ENCODE data around the gene SF3A1. TPM values are rescaled to one million over a fixed set of nuclear protein-coding genes. Genes with fewer than 3 reads are reported as not detected.

Gene SF3A1
- total RNA-seq, 1 experiment from 2014 or later, result 230 TPM

DNA sequence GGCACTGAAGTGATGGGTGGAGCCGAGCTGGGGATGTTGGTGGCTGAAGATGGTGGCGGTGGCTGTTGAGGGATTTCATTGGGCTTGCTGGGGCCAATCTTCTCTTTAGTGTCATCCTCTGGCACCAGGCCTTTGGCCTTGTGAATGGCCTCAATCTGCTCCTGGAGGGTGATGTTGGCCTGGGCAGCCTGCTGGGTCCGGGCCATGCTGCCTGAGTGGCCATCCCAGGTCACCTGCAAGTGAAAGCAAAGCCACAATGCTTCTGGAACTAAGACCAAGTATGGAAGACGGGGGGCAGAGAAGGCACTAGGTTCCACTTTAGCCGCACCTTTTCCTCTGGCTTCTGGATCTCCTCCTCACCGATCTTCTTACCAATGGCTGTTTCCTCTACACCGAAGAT lies 17.9 kb downstream of the SF3A1 start:
- no peak overlapping the region for H3K27ac ChIP-seq (ENCODE audit: low read depth, low read length)
- H3K9me2 ChIP-seq (ENCODE audit: insufficient read depth), result no peaks in the 10 kb centered on the region
- POLR2A ChIA-PET, result no interaction called here
- no peaks in the 10 kb centered on the region; the same call in none of the 2 replicates for H3K79me2 ChIP-seq (ENCODE audit: insufficient read depth, low read length)
- intact Hi-C loops (cut with micrococcal nuclease), result no loop called here
- no peaks in the 10 kb centered on the region for H3K27me3 ChIP-seq (ENCODE audit: insufficient read depth, low read length)
- no peak for DNase-seq (ENCODE audit: low read depth, low spot score)
- no peaks in the 10 kb centered on the region for H3K4me1 ChIP-seq (ENCODE audit: control insufficient read depth in 1 of 2, insufficient read depth in 2 of 2, low read length in 2 of 2)
- no peak for ATAC-seq
- H3K4me3 ChIP-seq (replicated peaks in 1 of 2; ENCODE audit: low read depth in 1 of 2, low read length in 2 of 2), result no peak overlapping the region
- CTCF ChIA-PET, result no interaction called here
- RAD21 ChIA-PET (ENCODE audit: low non-redundant PET in 1 of 2, low total read pairs in 2 of 2, uncharacterized antibody in 2 of 2, unreplicated experiment in 2 of 2), result no interaction called here
- H3K9ac ChIP-seq (ENCODE audit: low read length), result no peak overlapping the region
- BruUV-seq (replicated peaks), result no TSS peak
- no peak overlapping the region for H3K4me2 ChIP-seq (ENCODE audit: low read length)
- no peaks in the 10 kb centered on the region for H3K9me3 ChIP-seq (ENCODE audit: control insufficient read depth in 1 of 2, insufficient read depth in 1 of 2, low read depth in 1 of 2, low read length in 2 of 2)
- TF ChIP-seq CBX3 (IDR thresholded peaks at IDR 0.05; ENCODE audit: low read depth) (no peak), RAD21 (IDR thresholded peaks at IDR 0.05; ENCODE audit: low read depth) (no peak), POLR2A (IDR thresholded peaks at IDR 0.05; ENCODE audit: borderline replicate concordance, extremely low read depth, insufficient read depth, insufficient read length) (no peak), TCF7L2 (IDR thresholded peaks at IDR 0.05; ENCODE audit: borderline replicate concordance, extremely low read depth, insufficient read depth, insufficient read length) (no peak), YY1 (IDR thresholded peaks at IDR 0.05; ENCODE audit: extremely low read depth, insufficient replicate concordance, low read depth, low read length) (no peak), ELF1 (IDR thresholded peaks at IDR 0.05; ENCODE audit: borderline replicate concordance, low read depth) (no peak), SP1 (IDR thresholded peaks at IDR 0.05; ENCODE audit: low read depth) (no peak), SIN3A (IDR thresholded peaks at IDR 0.05; ENCODE audit: low read depth) (no peak), ZFX (IDR thresholded peaks at IDR 0.05) (no peak), EZH2 (IDR thresholded peaks at IDR 0.05) (no peak), JUND (IDR thresholded peaks at IDR 0.05) (no peak), POLR2AphosphoS5 (IDR thresholded peaks at IDR 0.05; ENCODE audit: low read depth, low read length) (no peak), FOSL1 (IDR thresholded peaks at IDR 0.05; ENCODE audit: low read depth) (no peak)
- TF ChIP-seq, protein P1, sequence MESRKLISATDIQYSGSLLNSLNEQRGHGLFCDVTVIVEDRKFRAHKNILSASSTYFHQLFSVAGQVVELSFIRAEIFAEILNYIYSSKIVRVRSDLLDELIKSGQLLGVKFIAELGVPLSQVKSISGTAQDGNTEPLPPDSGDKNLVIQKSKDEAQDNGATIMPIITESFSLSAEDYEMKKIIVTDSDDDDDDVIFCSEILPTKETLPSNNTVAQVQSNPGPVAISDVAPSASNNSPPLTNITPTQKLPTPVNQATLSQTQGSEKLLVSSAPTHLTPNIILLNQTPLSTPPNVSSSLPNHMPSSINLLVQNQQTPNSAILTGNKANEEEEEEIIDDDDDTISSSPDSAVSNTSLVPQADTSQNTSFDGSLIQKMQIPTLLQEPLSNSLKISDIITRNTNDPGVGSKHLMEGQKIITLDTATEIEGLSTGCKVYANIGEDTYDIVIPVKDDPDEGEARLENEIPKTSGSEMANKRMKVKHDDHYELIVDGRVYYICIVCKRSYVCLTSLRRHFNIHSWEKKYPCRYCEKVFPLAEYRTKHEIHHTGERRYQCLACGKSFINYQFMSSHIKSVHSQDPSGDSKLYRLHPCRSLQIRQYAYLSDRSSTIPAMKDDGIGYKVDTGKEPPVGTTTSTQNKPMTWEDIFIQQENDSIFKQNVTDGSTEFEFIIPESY (IDR thresholded peaks at IDR 0.05; ENCODE audit: extremely low read depth, insufficient replicate concordance, low read length), result no peak
- TF ChIP-seq, protein P2, sequence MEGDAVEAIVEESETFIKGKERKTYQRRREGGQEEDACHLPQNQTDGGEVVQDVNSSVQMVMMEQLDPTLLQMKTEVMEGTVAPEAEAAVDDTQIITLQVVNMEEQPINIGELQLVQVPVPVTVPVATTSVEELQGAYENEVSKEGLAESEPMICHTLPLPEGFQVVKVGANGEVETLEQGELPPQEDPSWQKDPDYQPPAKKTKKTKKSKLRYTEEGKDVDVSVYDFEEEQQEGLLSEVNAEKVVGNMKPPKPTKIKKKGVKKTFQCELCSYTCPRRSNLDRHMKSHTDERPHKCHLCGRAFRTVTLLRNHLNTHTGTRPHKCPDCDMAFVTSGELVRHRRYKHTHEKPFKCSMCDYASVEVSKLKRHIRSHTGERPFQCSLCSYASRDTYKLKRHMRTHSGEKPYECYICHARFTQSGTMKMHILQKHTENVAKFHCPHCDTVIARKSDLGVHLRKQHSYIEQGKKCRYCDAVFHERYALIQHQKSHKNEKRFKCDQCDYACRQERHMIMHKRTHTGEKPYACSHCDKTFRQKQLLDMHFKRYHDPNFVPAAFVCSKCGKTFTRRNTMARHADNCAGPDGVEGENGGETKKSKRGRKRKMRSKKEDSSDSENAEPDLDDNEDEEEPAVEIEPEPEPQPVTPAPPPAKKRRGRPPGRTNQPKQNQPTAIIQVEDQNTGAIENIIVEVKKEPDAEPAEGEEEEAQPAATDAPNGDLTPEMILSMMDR (IDR thresholded peaks at IDR 0.05 in 2 of 3, conservative IDR thresholded peaks at IDR 0.05 in 1 of 3; ENCODE audit: borderline replicate concordance in 1 of 3, insufficient read depth in 1 of 3, low read depth in 2 of 3, low read length in 2 of 3), result no peak
- TF ChIP-seq, protein P3, sequence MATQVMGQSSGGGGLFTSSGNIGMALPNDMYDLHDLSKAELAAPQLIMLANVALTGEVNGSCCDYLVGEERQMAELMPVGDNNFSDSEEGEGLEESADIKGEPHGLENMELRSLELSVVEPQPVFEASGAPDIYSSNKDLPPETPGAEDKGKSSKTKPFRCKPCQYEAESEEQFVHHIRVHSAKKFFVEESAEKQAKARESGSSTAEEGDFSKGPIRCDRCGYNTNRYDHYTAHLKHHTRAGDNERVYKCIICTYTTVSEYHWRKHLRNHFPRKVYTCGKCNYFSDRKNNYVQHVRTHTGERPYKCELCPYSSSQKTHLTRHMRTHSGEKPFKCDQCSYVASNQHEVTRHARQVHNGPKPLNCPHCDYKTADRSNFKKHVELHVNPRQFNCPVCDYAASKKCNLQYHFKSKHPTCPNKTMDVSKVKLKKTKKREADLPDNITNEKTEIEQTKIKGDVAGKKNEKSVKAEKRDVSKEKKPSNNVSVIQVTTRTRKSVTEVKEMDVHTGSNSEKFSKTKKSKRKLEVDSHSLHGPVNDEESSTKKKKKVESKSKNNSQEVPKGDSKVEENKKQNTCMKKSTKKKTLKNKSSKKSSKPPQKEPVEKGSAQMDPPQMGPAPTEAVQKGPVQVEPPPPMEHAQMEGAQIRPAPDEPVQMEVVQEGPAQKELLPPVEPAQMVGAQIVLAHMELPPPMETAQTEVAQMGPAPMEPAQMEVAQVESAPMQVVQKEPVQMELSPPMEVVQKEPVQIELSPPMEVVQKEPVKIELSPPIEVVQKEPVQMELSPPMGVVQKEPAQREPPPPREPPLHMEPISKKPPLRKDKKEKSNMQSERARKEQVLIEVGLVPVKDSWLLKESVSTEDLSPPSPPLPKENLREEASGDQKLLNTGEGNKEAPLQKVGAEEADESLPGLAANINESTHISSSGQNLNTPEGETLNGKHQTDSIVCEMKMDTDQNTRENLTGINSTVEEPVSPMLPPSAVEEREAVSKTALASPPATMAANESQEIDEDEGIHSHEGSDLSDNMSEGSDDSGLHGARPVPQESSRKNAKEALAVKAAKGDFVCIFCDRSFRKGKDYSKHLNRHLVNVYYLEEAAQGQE (IDR thresholded peaks at IDR 0.05; ENCODE audit: low read depth), result no peak
- TF ChIP-seq, protein P4, sequence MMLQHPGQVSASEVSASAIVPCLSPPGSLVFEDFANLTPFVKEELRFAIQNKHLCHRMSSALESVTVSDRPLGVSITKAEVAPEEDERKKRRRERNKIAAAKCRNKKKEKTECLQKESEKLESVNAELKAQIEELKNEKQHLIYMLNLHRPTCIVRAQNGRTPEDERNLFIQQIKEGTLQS (IDR thresholded peaks at IDR 0.05), result no peak
- TF ChIP-seq, protein P5, sequence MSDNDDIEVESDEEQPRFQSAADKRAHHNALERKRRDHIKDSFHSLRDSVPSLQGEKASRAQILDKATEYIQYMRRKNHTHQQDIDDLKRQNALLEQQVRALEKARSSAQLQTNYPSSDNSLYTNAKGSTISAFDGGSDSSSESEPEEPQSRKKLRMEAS (IDR thresholded peaks at IDR 0.05), result no peak
- H3K36me3 ChIP-seq (ENCODE audit: control insufficient read depth in 1 of 2, insufficient read depth in 2 of 2, low read length in 2 of 2), result peaks cover 74 to 95% of the 10 kb centered on the region in 2 experiments
- H2AFZ ChIP-seq (ENCODE audit: low read depth, low read length, poor library complexity, severe bottlenecking), result no peak overlapping the region
- no peaks in the 10 kb centered on the region for H4K20me1 ChIP-seq (ENCODE audit: insufficient read depth)
